ENCODE results near the gene CKAP4.

GRCh38 chr12:106217706-106218105 is 30.1 kb downstream of the CKAP4 start:
- TF ChIP-seq CTCF (IDR thresholded peaks at IDR 0.05) = no peak
- TF ChIP-seq POLR2A (IDR thresholded peaks at IDR 0.05) = no peak
- no peak for TF ChIP-seq POLR2AphosphoS5 (IDR thresholded peaks at IDR 0.05)
- TF ChIP-seq EP300 (IDR thresholded peaks at IDR 0.05) = no peak

All from stomach (tissue), 4 donors.